Retinal pigment epithelial cell (primary cell): ENCODE measurements around the gene SEMA5A.

Experiments
- DNase-seq: peaks from one replicate; pipeline ENCODE4 v3.0.0-alpha.2; 2010; ENCODE audit warnings: low read depth
- H3K4me3 ChIP-seq: 2 replicates; pipeline ENCODE4 v1.5.1; 2011; ENCODE audit warnings: mild to moderate bottlenecking, low read length, control low read depth, moderate library complexity
- CTCF ChIP-seq: conservative IDR thresholded peaks from 2 replicates; pipeline ENCODE4 v1.5.1; 2011; ENCODE audit warnings: low read depth, low read length, control low read depth, inconsistent platforms

Gene SEMA5A

GRCh38 chr5:9533096-9533495 is 12.8 kb downstream of the SEMA5A start:
- no peak overlapping the region for H3K4me3 ChIP-seq
- DNase-seq, result no peak
- TF ChIP-seq CTCF, result no peak

- H3K4me3 ChIP-seq, result no peak overlapping the region
- DNase-seq, result no peak
- TF ChIP-seq CTCF, result no peak
Observed at GRCh38 chr5:9529513-9529912, 16.4 kb downstream of the SEMA5A start.

- no peak overlapping the region for H3K4me3 ChIP-seq
- TF ChIP-seq CTCF, result no peak
- DNase-seq, result no peak
Observed at GRCh38 chr5:9529041-9529480, 16.8 kb downstream of the SEMA5A start.

- no peak overlapping the region for H3K4me3 ChIP-seq
- DNase-seq, result no peak
- no peak for TF ChIP-seq CTCF
Observed at GRCh38 chr5:9524941-9525340, 20.9 kb downstream of the SEMA5A start.

- H3K4me3 ChIP-seq, result no peak overlapping the region
- TF ChIP-seq CTCF, result no peak
- DNase-seq, result peak; percentile 27
Observed at GRCh38 chr5:9523090-9523823, 22.6 kb downstream of the SEMA5A start.

- peak; percentile 80 for DNase-seq
- H3K4me3 ChIP-seq, result no peak overlapping the region
- no peak for TF ChIP-seq CTCF
Observed at GRCh38 chr5:9519537-9519936, 26.3 kb downstream of the SEMA5A start.

- peak; percentile 16 for TF ChIP-seq CTCF
- no peak overlapping the region for H3K4me3 ChIP-seq
- no peak for DNase-seq
Observed at GRCh38 chr5:9516591-9516990, 29.3 kb downstream of the SEMA5A start.
